ENCODE results near the gene FANCC.

The FANCC gene

GRCh38 chr9:95058121-95058785 lies 259.3 kb downstream of the FANCC start:
- no peak for DNase-seq

- no peak for DNase-seq
These were observed 260.4 kb downstream of the FANCC start for GRCh38 chr9:95057101-95057500.

GRCh38 chr9:95055851-95056551 lies 261.5 kb downstream of the FANCC start:
- no peak for DNase-seq

GRCh38 chr9:95055334-95055850 lies 262.1 kb downstream of the FANCC start:
- DNase-seq = no peak

GRCh38 chr9:95053611-95054570 lies 263.6 kb downstream of the FANCC start:
- DNase-seq = no peak

GRCh38 chr9:95049761-95050160 lies 267.7 kb downstream of the FANCC start:
- DNase-seq = no peak
